GM13976 (cell line): ENCODE data around the gene AAGAB.
A peak's percentile ranks its signal among the peaks of the same experiment; 100 is the strongest.

Source experiments
- DNase-seq: peaks from one replicate; pipeline ENCODE4 v3.0.0; 2012; ENCODE audit warnings: low spot score
- in situ Hi-C: fragments of 300-500 bp; cut with MboI; formaldehyde crosslinking; loops from one replicate; pipeline ENCODE4 v1.12.0; 2022; ENCODE audit warnings: low sequenced_read_pairs, mixed read lengths, inconsistent platforms; ENCODE audit not compliant: unreplicated experiment
- TF ChIP-seq, protein P1 (sequence below): IDR thresholded peaks from 2 replicates; pipeline ENCODE4 v1.5.1; 2012; ENCODE audit warnings: borderline replicate concordance, mild to moderate bottlenecking; ENCODE audit not compliant: insufficient read depth; ENCODE audit errors: extremely low read depth, missing control alignments, control extremely low read depth

The AAGAB gene

DNA sequence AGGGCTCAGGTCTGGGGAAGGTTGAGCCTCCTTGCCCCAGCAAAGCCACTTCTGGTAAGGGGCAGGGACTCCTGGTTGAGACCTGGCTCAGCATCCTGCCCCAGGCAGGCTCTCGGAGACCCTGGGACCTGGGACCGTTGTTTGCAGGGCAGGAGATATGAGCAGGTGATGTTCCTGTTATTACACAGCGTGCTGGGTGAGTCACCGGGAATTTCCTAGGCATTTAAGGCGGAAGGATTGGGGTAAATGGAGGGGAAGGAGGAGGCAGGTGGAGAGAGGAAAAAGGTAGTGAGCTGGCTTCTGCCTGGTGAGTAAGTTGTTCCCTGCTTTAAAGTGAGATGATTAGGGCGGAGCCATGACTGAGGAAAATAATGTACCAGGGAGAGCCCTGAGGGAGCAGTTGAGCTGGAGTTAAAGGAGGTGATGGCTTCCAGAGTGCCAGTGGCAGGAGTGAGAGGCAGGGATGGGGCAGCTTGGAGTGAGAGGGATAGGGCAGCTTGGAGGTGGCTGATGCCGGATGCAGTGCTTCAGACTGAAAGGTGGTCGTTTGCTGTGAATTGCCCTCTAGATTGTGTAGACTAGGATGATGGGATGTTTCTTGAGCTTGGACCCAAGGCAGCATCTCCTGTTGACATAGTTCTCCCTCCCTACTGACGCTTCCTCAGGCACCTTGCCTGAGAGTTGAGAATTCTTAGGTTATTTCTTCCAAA is 79.4 kb downstream of the AAGAB start:
- DNase-seq: peak; percentile 56
- TF ChIP-seq, protein P1, sequence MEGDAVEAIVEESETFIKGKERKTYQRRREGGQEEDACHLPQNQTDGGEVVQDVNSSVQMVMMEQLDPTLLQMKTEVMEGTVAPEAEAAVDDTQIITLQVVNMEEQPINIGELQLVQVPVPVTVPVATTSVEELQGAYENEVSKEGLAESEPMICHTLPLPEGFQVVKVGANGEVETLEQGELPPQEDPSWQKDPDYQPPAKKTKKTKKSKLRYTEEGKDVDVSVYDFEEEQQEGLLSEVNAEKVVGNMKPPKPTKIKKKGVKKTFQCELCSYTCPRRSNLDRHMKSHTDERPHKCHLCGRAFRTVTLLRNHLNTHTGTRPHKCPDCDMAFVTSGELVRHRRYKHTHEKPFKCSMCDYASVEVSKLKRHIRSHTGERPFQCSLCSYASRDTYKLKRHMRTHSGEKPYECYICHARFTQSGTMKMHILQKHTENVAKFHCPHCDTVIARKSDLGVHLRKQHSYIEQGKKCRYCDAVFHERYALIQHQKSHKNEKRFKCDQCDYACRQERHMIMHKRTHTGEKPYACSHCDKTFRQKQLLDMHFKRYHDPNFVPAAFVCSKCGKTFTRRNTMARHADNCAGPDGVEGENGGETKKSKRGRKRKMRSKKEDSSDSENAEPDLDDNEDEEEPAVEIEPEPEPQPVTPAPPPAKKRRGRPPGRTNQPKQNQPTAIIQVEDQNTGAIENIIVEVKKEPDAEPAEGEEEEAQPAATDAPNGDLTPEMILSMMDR: no peak
- in situ Hi-C loops: no loop called here

DNA sequence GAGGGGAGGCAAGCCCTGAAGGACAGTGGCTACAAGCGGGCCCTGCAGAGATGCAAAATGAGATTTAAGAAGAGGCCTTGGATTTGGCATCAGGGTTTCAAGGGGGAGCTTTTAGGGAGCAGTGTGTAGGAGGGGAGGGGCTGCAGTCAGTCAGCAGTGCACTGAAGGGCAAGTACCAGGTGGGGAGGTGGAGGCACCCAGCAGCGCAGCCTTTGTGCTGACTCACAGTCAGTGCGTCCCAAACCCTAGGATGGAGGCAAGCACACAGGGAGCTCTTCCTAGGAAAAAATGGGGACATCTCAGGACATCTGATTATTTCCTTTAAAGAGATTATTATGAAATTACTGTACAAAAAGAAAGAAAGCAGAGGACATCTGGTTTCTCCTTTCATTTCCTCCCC is 80.0 kb downstream of the AAGAB start:
- TF ChIP-seq, protein P1: no peak
- no peak for DNase-seq

DNA sequence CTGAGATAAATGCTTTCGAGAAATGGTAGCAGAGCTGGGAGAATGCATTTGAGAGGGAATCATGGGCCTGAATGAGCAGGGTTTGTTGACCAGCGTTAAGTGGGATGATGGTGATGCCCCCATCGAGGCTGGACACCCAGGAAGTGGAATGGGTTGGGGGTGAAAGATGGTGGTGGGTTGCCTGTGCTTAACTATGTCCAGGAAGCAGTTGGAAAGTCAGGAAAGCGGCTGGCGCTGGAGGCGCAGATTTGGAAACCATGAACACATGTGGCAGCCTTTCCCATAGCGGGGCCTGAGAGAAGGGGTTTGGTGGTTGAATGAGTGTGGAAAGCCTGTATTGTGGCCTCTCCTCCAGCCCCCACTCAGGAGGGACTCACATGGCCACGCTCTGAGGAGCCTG is 80.7 kb downstream of the AAGAB start:
- TF ChIP-seq, protein P1: no peak
- in situ Hi-C loops: no loop called here
- no peak for DNase-seq

More for the DNA sequence above, 80.0 kb downstream of the AAGAB start:
- in situ Hi-C loops: no loop called here

DNA sequence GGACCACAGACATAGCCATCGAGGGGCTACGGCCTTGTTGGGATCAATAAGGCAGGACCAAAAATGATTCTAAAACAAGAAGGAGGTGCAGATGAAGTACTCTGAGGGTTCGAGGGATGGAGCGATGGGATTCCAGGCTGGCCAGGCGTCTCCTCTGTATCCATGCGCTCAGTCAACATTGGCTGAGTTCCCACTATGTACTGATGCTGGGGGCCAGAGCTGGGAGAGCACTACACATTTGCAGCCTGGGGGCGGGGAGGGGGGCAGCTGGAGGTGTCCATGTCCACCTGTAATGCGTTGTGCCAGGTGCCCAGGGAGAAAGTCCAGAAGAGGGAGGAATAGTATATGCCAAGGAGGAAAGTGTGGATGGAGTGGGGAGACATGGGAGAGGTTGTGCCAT is 81.5 kb downstream of the AAGAB start:
- no peak for DNase-seq
- TF ChIP-seq, protein P1: no peak
- in situ Hi-C loops: no loop called here

DNA sequence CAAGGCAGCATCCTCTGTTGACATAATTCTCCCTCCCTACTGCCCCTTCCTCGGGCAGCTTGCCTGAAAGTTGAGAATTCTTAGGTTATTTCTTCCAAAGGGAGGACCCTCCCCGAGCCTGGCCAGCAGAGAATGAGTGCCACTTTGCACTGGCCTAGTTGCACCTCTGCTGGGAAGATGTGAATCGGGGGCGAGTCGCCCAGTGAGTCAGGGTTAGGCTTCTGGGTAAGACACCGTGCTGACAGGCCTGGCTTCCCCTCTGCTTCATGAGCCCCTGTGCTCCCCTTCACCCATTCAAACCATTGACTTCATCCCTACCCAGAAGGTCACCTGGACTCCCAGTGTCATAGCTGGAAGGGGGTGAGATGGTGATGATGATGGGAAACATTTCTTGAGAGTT is 82.3 kb downstream of the AAGAB start:
- TF ChIP-seq, protein P1: no peak
- DNase-seq: no peak
- in situ Hi-C loops: no loop called here

DNA sequence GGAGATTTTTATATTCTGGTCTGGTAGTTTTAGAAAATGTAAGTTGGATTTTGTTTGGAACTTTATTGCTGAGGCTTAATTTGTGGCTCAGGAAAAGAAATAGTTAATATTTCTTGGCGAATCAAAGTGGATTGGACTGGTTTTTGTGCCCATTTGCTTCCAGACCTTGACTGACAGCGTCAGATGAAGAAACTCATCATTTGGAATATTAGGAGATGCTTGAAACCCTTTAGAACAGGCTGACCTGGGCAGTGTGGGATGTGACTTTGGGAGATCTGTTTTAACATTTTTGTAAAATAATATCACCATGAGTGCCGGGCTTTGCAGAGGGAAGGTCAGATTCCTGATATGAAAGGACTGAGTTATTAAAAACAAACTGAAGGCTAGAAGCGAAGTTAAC is 83.0 kb downstream of the AAGAB start:
- in situ Hi-C loops: no loop called here
- TF ChIP-seq, protein P1: no peak
- no peak for DNase-seq
